Measurements from ENCODE around the gene FAM98A. TPM values are rescaled to one million over a fixed set of nuclear protein-coding genes. Genes with fewer than 3 reads are reported as not detected.

FAM98A gene
- total and polyA plus RNA-seq, 9 donors, result 10.1 to 107 (median 47.7) TPM

DNA sequence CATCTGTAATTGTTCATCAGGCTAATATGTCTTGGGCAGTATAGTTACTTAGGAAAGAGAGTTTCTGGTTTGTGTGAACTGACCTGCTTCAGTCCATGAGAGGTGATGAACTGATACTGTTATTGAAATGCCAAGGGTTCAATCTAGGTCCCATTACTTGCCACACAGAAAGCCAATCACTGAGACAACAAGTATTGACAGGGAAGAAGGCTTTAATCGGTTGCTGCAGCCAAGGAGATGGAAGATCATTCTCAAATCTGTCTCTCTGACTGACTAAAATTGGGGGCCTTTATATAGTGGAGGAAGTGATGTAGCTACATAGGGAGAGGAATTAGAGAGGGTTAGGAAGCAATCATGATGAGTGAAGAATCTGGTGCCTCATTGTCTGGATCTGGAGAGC lies 19.9 kb upstream of the FAM98A start:
- H3K4me3 ChIP-seq, result no peak overlapping the region
- no peak for DNase-seq
- intact Hi-C loops (cut with DNase I), result no loop called here
- H3K9me3 ChIP-seq, result no peaks in the 10 kb centered on the region
- WGBS, 3 donors, result 91 to 98% (median 93%) methylated on average over 1 of the region's 1 CpG
- H3K36me3 ChIP-seq, result no peaks in the 10 kb centered on the region
- no peaks in the 10 kb centered on the region for H3K27me3 ChIP-seq
- TF ChIP-seq POLR2A (IDR thresholded peaks at IDR 0.05) (no peak), EP300 (IDR thresholded peaks at IDR 0.05) (no peak), CTCF (IDR thresholded peaks at IDR 0.05) (no peak)
- no peak overlapping the region for H3K27ac ChIP-seq
- H3K4me1 ChIP-seq (ENCODE audit: insufficient read depth), result peaks cover 2% of the 10 kb centered on the region

DNA sequence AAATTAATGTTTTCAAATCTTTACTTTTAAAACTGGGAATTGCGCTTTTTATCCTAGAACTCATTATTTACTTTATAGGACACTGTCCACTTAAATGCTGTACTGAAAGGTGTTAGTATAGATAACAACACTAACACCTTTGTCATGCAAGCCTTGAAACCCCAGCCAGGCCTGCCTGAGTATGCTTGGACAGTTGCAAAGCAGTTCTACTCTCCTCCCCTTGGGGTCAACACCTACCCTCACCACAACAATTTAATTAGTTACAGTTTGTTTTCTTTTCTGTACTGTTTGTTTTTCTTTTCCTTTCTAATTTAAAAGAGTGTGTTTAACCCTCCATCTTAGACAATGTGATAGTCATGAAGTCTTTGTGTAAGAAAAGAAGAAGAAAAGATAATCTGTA lies 18.9 kb upstream of the FAM98A start:
- intact Hi-C loops (cut with DNase I), result no loop called here
- Histone ChIP-seq H3K27ac (no peak overlapping the region), H3K27me3 (no peaks in the 10 kb centered on the region), H3K4me3 (no peak overlapping the region), H3K4me1 (ENCODE audit: insufficient read depth) (peaks cover 4% of the 10 kb centered on the region), H3K9me3 (no peaks in the 10 kb centered on the region), H3K36me3 (no peaks in the 10 kb centered on the region)
- 97 to 99% (median 98%) methylated on average over 1 of the region's 1 CpG for WGBS, 3 donors
- DNase-seq, result no peak
- no peak for TF ChIP-seq EP300 (IDR thresholded peaks at IDR 0.05)
- TF ChIP-seq POLR2A (IDR thresholded peaks at IDR 0.05), result no peak
- no peak for TF ChIP-seq CTCF (IDR thresholded peaks at IDR 0.05)

DNA sequence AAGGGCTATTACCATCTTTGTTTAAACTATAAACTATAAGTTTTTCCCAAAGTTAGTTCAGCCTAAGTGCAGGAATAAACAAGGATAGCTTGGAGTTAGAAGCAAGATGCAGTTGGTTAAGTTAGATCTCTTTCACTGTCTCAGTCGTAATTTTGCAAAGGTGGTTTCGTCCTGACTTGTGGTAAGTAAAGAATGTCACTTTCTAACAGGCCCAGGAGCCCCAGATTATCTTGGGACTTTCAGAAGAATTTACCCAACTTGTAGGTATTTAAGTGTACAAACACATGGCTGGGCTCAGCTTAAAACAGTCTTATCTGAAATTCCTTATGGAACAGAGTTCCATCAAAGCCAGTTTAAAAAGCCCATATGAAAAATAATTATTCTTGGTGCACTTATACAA lies 18.3 kb upstream of the FAM98A start:
- Histone ChIP-seq H3K27ac (no peak overlapping the region), H3K9me3 (no peaks in the 10 kb centered on the region), H3K4me1 (ENCODE audit: insufficient read depth) (peaks cover 6% of the 10 kb centered on the region), H3K36me3 (no peaks in the 10 kb centered on the region), H3K4me3 (no peak overlapping the region), H3K27me3 (no peaks in the 10 kb centered on the region)
- intact Hi-C loops (cut with DNase I), result no loop called here
- no peak for DNase-seq
- 91 to 95% (median 93%) methylated on average over 2 of the region's 2 CpGs for WGBS, 3 donors
- TF ChIP-seq CTCF (IDR thresholded peaks at IDR 0.05), result no peak
- TF ChIP-seq EP300 (IDR thresholded peaks at IDR 0.05), result no peak
- no peak for TF ChIP-seq POLR2A (IDR thresholded peaks at IDR 0.05)

- whole genome bisulfite sequencing, 3 donors, result 85 to 95% (median 86%) methylated on average over 2 of the region's 2 CpGs
These were observed 17.8 kb upstream of the FAM98A start for GRCh38 chr2:33616873-33617272.

More at GRCh38 chr2:33616873-33617272, 17.8 kb upstream of the FAM98A start:
- Histone ChIP-seq H3K4me1 (ENCODE audit: insufficient read depth) (peaks cover 8% of the 10 kb centered on the region), H3K36me3 (no peaks in the 10 kb centered on the region), H3K27ac (no peak overlapping the region), H3K4me3 (no peak overlapping the region), H3K9me3 (no peaks in the 10 kb centered on the region), H3K27me3 (no peaks in the 10 kb centered on the region)
- no peak for DNase-seq
- TF ChIP-seq EP300 (IDR thresholded peaks at IDR 0.05) (no peak), CTCF (IDR thresholded peaks at IDR 0.05) (no peak), POLR2A (IDR thresholded peaks at IDR 0.05) (no peak)
- intact Hi-C loops (cut with DNase I), result no loop called here

All from ovary (tissue), 9 donors.